Measurements from ENCODE around the gene UTS2B.

DNA sequence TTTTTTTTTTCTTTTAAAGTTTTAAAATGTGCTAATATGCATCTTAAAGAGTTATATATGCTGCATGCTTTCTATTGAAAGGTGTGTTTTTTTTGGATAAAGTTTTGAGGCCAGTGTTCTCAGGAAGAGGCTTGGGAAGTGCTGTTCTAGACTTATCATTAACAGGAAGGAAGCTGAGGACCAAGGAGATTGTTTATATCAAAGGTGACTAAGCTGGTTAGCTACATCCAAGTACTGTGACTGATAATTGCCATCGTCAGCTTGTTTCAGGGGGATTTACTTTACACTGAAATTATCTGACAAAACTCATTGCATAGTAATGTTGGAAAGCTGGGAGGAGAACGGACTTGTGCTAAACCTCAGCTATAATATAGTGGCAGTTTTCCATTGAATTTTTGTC is 36.3 kb upstream of the UTS2B start:
- TF ChIP-seq, protein P1, sequence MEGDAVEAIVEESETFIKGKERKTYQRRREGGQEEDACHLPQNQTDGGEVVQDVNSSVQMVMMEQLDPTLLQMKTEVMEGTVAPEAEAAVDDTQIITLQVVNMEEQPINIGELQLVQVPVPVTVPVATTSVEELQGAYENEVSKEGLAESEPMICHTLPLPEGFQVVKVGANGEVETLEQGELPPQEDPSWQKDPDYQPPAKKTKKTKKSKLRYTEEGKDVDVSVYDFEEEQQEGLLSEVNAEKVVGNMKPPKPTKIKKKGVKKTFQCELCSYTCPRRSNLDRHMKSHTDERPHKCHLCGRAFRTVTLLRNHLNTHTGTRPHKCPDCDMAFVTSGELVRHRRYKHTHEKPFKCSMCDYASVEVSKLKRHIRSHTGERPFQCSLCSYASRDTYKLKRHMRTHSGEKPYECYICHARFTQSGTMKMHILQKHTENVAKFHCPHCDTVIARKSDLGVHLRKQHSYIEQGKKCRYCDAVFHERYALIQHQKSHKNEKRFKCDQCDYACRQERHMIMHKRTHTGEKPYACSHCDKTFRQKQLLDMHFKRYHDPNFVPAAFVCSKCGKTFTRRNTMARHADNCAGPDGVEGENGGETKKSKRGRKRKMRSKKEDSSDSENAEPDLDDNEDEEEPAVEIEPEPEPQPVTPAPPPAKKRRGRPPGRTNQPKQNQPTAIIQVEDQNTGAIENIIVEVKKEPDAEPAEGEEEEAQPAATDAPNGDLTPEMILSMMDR (IDR thresholded peaks at IDR 0.05), result no peak
- TF ChIP-seq REST (IDR thresholded peaks at IDR 0.05; ENCODE audit: low read depth, low read length), result no peak
